HG03521 (cell line): Measurements from ENCODE around the gene AGRP.
"Not testable (repeated sequence)": the region's sequence is repeated elsewhere in the genome, so short reads cannot be mapped to it uniquely, and the experiment has no call there.

ENCODE experiments used
- ATAC-seq: cut with Tn5 transposase; IDR thresholded peaks from one replicate; pipeline ENCODE4 v1.9.1; 2021; ENCODE audit warnings: mild to moderate bottlenecking, moderate library complexity; ENCODE audit not compliant: unreplicated experiment

Gene AGRP, protein sequence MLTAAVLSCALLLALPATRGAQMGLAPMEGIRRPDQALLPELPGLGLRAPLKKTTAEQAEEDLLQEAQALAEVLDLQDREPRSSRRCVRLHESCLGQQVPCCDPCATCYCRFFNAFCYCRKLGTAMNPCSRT

GRCh38 chr16:67483150-67483549 lies at the start of gene AGRP:
AGRP (minus strand) TSS chr16:67483547; CDS start chr16:67483398, 149 bp downstream.
- ATAC-seq: no peak

GRCh38 chr16:67531247-67531646 lies 47.9 kb upstream of the AGRP start:
- ATAC-seq: no peak

GRCh38 chr16:67530013-67530939 lies 46.9 kb upstream of the AGRP start:
- ATAC-seq: no peak

DNA sequence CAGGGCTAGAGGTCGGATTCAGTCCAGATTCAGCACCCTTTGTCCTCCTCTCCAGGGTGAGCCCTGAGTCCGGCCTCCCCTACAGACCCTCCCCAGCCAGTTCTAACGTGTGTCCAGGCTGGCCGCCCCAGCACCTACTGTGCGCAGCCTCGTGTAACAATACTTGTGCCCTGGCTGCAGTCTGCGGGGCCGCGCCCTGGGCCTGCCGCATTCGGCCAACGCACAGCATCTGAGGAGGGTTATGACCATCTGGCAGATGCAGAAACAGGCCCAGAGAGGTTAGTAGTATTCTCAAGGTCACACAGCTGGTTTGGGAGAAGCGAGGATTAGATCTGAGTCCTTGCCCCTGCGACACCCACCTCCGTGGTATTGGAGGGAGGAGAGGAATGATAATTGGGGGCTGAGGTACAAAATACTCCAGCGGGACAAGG lies 46.2 kb upstream of the AGRP start:
- ATAC-seq: no peak

DNA sequence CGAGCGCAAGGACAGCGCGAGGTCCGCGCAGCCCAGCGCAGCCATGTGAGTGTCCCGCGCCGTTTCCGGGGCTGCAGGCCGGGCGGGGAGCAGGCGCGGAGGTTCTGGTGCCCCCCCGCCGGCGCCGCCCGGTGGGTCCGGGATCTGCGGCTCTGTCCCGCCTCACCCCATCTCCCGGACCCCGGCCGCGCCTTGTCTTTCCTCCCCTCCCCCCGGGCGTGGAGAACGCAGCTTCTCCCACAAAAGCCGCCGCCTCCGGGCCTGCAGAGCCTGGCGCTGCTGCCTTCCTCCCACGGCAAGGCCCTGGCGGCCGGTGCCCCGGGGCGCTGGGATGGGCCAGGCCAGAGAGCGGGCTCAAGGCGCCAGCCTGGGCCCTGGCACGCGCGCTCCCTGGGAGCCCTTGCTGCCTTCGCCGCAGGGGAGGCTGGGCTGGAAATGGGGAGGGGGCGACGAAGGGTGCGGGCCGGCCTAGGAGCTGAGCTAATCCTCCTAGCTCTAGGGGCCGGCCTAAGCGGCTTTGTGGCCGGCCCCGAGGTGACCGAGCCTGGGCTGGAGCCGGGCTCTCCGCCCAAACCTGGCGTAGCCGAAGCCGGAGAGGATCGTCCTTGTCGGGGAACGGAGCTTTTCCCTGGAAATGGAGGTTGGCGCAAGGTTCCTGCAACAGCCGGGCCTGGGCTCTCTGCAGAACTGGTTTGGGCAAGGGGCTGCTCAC lies 45.7 kb upstream of the AGRP start:
- ATAC-seq: no peak

DNA sequence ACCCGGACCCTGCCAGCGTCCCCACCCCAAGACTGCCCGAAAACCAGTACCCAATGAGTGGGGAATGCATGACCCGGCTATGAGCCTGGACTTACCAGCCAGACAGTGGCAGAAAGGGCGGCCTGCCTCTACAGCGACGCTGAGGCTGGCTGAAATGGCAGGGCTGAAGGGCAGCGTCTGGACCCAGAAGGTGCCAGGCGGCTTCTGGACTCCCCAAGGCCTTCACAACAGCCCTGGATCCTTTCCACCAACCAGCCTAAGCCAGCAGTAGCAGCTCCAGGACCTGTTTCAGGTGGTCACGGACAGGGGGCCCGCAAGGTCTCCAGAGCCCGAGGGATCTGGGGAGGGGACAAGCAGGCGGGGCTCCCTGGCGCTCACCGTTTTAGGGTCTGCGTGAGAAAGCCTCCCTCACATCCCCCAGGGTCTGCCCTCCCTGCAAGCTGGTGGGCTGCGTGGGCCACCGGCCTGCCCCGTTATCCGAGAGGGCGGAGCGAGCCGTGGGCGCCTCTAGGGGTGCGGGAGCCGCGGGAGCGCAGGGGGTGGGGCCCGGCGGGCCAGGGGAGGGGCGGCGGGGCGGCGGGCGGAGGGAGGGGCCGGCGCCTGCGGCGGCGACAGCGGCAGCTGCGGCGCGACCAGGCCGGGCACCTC lies 45.0 kb upstream of the AGRP start, which contains the start of gene RIPOR1:
Gene RIPOR1, plus strand, starts transcription at position 608 of the 648 bp plus-strand sequence. CDS start 9,618 bp downstream, outside the sequence.
- no peak for ATAC-seq

DNA sequence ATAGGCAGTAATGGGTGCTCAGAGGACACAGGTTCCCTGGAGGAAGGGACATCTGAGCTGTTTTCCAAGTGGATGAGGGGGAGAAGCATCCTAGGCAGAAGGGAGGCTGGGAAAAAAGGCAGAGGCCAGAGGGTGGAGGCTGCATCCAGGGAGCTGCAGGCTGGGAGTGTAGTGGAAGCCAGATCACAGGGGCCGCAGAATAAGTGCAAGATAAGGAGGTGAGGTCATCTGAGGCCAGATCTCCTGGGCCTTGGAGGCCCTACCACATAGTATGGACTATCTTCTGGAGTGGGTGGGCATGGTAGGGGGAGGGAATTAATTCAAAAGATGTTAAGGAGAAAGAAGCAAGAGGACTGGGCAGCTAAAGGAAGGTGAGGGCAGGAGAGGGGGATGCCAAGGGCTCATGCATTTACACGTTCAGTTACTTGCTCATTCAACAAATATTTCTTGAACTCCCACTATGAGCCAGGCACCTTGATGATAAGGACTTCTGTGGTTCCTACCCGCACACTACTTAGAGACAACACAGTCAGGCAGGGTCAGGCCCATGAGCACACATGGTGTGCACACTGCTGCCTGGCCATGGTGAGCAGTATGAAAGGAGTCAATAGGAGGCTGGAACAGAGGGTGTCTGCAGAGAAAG lies 42.9 kb upstream of the AGRP start:
- no peak for ATAC-seq

DNA sequence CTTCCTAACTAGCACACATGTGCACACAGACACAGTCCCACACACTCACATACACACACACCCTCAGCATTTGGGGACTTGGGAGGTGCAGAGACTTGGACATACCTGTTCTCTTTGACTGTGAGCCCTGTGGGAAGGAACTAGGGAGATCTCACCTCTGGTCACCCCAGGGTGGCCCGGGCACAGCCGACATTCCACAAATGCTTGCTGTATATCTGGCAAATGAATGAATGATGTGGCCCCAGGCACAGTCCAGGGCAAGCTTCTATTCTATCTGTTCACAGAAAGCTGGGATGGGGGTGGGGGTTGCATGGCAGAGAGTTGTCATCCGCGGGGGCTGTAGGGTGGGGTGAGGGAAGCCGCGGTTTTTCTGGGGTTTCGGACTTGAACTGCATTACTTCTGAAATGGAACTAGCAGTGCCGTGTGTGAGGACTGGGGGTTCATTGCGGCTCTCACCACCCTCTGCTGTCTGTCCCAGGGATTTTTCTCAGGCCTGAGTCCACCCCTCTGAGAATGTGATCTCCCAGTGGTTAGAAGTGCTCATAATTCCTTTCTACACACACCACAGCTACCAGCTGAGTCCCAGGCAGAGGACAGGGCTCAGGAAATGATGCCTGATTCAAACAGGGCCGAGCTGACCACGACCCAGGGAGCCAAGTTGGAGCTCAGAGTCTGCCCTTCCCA lies 42.0 kb upstream of the AGRP start:
- ATAC-seq: no peak

DNA sequence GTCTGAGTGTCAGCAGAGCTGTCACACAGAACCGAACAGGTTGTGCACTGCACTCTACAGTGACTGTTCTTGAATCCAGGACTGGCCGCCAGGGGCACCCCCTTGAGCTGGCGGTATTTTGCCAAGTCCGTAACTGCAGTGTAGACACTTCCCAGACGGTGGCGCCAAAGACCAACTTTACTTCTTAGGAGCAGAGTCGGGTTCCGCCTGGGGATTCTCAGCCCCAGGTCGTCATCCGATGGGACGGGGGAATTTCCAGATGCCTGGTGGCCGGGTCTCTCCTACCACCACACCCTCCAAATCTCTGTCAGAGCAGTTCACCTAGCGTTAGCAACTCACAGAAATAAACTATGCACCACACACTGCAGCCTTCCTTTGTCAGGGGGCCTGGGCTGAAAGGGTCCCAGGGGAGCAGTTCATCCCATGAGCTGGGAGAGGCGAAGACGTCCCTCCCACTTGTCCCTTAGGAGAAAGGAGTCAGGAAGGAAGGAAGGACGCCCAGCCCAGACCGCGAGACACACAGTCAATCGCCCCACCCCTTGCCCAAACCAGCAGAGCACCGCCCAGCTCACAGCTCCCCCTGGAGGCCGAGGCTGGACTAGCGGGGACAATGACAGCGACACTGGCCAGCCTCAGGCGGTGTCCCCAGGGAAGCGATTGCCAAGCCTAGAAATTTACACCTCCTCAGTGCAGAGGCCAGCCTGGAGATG lies 37.9 kb upstream of the AGRP start:
- peak; percentile 72 for ATAC-seq

- ATAC-seq: no peak
Measured at GRCh38 chr16:67519242-67519641, 35.9 kb upstream of the AGRP start.

DNA sequence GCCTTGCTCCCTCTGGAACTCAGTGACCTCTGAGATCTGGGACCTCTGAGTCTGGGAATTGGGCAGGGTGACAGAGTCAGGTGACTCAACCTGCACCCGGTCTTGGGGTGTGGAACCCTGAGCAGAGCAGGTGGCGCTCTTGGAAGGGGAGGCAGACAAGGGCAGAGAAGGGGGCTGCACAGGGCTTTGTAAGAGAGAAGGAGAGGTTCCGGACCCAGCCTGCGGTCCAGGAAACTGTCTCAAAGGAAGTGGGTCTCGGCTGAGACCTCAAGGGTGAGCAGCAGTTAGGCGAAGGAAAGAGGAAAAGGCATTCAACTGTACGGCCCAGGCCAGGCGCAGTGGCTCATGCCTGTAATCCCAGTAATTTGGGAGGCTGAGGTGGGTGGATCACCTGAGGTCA lies 35.3 kb upstream of the AGRP start:
- ATAC-seq: no peak

GRCh38 chr16:67517661-67518423 lies 34.5 kb upstream of the AGRP start:
- no peak for ATAC-seq

- ATAC-seq: no peak
Measured at GRCh38 chr16:67517155-67517445, 33.8 kb upstream of the AGRP start.

GRCh38 chr16:67516296-67517154 lies 33.2 kb upstream of the AGRP start:
- no peak for ATAC-seq

DNA sequence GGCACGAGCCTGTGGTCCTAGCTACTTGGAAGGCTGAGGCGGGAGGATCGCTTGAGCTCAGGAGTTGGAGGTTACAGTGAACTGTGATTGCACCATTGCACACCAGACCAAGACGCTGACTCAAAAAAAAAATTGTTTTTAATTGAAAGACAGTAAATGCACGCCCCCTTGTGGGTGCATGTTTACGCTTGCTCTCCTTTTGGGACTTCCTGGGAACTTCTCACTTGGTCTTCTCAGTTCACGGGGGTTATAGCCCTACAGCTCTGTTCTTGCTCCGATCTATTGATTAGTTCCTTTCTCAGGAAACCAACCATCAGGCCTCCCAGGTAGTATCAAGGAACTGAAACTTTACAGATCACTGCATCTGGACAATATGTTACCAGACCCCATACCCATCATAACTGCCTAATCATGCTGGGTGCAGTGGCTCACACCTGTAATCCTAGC lies 31.1 kb upstream of the AGRP start:
- ATAC-seq: no peak

DNA sequence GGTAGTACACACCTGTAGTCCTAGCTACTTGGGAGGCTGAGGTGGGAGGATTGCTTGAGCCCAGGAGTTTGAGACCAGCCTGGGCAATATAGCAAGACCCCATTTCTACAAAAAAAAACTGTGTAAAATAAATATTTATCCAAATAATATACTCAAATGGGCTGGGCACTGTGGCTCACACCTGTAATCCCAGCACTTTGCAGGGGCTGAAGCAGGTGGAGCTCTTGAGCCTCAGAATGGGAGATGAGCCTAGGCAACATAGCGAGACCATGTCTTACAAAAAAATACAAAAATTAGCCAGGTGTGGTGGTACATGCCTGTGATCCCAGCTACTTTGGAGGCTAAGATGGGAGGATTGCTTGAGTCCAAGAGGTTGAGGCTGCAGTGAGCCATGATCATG lies 30.5 kb upstream of the AGRP start:
- ATAC-seq: not testable (repeated sequence)

GRCh38 chr16:67509016-67509415 lies 25.7 kb upstream of the AGRP start:
- no peak for ATAC-seq

DNA sequence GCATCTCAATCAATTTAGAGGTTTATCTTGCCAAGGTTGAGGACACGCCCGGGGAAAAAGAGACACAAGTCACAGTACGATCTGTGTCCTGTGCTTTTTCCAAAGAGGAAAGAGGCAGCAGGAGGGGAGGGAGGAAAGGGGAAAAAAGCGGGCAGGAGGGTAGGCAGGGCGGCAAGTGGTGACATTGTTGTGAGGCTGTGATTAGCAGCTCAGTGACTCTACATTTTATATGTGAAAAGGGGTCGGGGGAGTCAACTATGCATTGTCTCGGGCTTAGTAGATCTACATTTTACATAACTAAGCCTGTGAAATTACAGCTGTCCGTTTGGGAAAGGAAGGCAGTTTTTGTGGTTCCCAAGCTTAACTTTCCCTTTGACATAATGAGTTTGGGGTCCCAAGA lies 23.1 kb upstream of the AGRP start:
- no peak for ATAC-seq
